PC-9 (cell line): Measurements from ENCODE around the gene TANC1. TPM values are rescaled to one million over a fixed set of nuclear protein-coding genes. Genes with fewer than 3 reads are reported as not detected.

Experiments
- BruUV-seq: library from RNA; stranded (reverse); fragments of 400-500 nt; replicated peaks from 2 replicates; lab custom pipeline; 2021; lab: Mats Ljungman, UMichigan
- CTCF ChIA-PET: fragments of 300-600 bp; sonication (Branson Sonifier 250); formaldehyde crosslinking; loops from one replicate; lab custom pipeline; 2022; ENCODE audit warnings: antibody characterized with exemption; lab: Charles Lee
- POLR2A ChIA-PET: fragments of 300-600 bp; sonication (Branson Sonifier 250); formaldehyde crosslinking; loops from one replicate; lab custom pipeline; 2022; ENCODE audit warnings: antibody characterized with exemption; ENCODE audit not compliant: unreplicated experiment; lab: Charles Lee
- DNase-seq, 2 experiments: peaks; one replicate each; pipeline versions ENCODE4 v3.0.0 to v3.0.0-alpha.2; 2015 to 2022; ENCODE audit warnings: mixed read lengths in 1 of 2
- H2AFZ ChIP-seq: fragments of 200-600 bp; sonication (generic); 2 replicates; pipeline ENCODE4 v1.8.1; 2017; ENCODE audit warnings: antibody characterized with exemption
- H3F3A ChIP-seq: fragments of 200-600 bp; sonication (generic); 2 replicates; pipeline ENCODE4 v1.8.1; 2017; ENCODE audit warnings: antibody characterized with exemption, mild to moderate bottlenecking, low read depth; ENCODE audit not compliant: insufficient read depth
- H3K27ac ChIP-seq: fragments of 200-600 bp; sonication (generic); 2 replicates; pipeline ENCODE4 v1.6.1; 2016; ENCODE audit warnings: mixed run types
- H3K27me3 ChIP-seq: fragments of 200-600 bp; sonication (generic); 2 replicates; pipeline ENCODE4 v1.6.1; 2016; ENCODE audit warnings: low read depth, mixed run types; ENCODE audit not compliant: insufficient read depth
- H3K36me3 ChIP-seq: fragments of 200-600 bp; sonication (generic); 2 replicates; pipeline ENCODE4 v1.6.1; 2016; ENCODE audit warnings: low read depth, mixed run types
- H3K4me1 ChIP-seq: fragments of 200-600 bp; sonication (generic); replicated peaks from 2 replicates; pipeline ENCODE4 v1.6.1; 2016; ENCODE audit warnings: mixed run types; ENCODE audit not compliant: insufficient read depth
- H3K4me2 ChIP-seq: fragments of 200-600 bp; sonication (generic); 2 replicates; pipeline ENCODE4 v1.6.1; 2017; ENCODE audit warnings: mixed run types
- H3K4me3 ChIP-seq: fragments of 200-600 bp; sonication (generic); 2 replicates; pipeline ENCODE4 v1.6.1; 2016; ENCODE audit warnings: mixed run types
- H3K79me2 ChIP-seq: fragments of 200-600 bp; sonication (generic); 2 replicates; pipeline ENCODE4 v1.6.1; 2017; ENCODE audit warnings: low read depth, mixed run types
- H3K9me2 ChIP-seq: fragments of 200-600 bp; sonication (generic); 2 replicates; pipeline ENCODE4 v1.8.1; 2017; ENCODE audit warnings: mild to moderate bottlenecking; ENCODE audit not compliant: insufficient read depth
- H3K9me3 ChIP-seq: fragments of 200-600 bp; sonication (generic); 2 replicates; pipeline ENCODE4 v1.8.1; 2016; ENCODE audit warnings: low read depth; ENCODE audit not compliant: insufficient read depth
- H4K20me1 ChIP-seq: fragments of 200-600 bp; sonication (generic); 2 replicates; pipeline ENCODE4 v1.8.1; 2017; ENCODE audit not compliant: insufficient read depth
- EZH2 ChIP-seq: fragments of 200-600 bp; sonication (generic); IDR thresholded peaks from 2 replicates; pipeline ENCODE4 v1.8.0; 2017; ENCODE audit warnings: antibody characterized with exemption, low read depth
- intact Hi-C: fragments of 100-400 bp; cut with micrococcal nuclease; formaldehyde crosslinking; loops from one replicate; pipeline ENCODE4 v1.10.0; 2022; ENCODE audit not compliant: unreplicated experiment
- total RNA-seq: library from RNA; stranded (reverse); gene quantifications from 2 replicates; pipeline ENCODE4 v1.2.3, GENCODE V29; 2021
- TF ChIP-seq, protein P1 (sequence below): fragments of 200-600 bp; sonication (generic); conservative IDR thresholded peaks from 2 replicates; pipeline ENCODE4 v1.6.1; 2017; ENCODE audit warnings: mixed run types, antibody characterized with exemption, mild to moderate bottlenecking, moderate library complexity

Gene TANC1
- total RNA-seq, 1 experiment from 2014 or later, result 26.0 TPM

GRCh38 chr2:159044804-159045286 lies 76.4 kb downstream of the TANC1 start:
- H3K9me2 ChIP-seq, result no peaks in the 10 kb centered on the region
- no peaks in the 10 kb centered on the region for H3K9me3 ChIP-seq
- H3K27me3 ChIP-seq, result no peaks in the 10 kb centered on the region
- H4K20me1 ChIP-seq, result no peaks in the 10 kb centered on the region
- intact Hi-C loops, result no loop called here
- no peak overlapping the region for H3K4me3 ChIP-seq
- H3K4me1 ChIP-seq, result no peaks in the 10 kb centered on the region
- H3K4me2 ChIP-seq, result no peak overlapping the region; the same call in 1 of the 2 replicates
- H2AFZ ChIP-seq, result no peak overlapping the region
- TF ChIP-seq EZH2, result no peak
- TF ChIP-seq, protein P1, sequence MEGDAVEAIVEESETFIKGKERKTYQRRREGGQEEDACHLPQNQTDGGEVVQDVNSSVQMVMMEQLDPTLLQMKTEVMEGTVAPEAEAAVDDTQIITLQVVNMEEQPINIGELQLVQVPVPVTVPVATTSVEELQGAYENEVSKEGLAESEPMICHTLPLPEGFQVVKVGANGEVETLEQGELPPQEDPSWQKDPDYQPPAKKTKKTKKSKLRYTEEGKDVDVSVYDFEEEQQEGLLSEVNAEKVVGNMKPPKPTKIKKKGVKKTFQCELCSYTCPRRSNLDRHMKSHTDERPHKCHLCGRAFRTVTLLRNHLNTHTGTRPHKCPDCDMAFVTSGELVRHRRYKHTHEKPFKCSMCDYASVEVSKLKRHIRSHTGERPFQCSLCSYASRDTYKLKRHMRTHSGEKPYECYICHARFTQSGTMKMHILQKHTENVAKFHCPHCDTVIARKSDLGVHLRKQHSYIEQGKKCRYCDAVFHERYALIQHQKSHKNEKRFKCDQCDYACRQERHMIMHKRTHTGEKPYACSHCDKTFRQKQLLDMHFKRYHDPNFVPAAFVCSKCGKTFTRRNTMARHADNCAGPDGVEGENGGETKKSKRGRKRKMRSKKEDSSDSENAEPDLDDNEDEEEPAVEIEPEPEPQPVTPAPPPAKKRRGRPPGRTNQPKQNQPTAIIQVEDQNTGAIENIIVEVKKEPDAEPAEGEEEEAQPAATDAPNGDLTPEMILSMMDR, result no peak
- peak overlapping the region; percentile 37; the same call in 1 of the 2 replicates for H3K27ac ChIP-seq
- ChIA-PET CTCF (interaction anchor here (0.5 kb wide), 1 partner anchor 119 kb away, joined by 5 read pairs; no protein-coding TSS in a partner anchor), POLR2A (no interaction called here)
- peak in 1 of 2 experiments; percentile 18 for DNase-seq
- H3K36me3 ChIP-seq, result no peaks in the 10 kb centered on the region
- no TSS peak for BruUV-seq
- peaks cover 20% of the 10 kb centered on the region; the same call in 1 of the 2 replicates for H3K79me2 ChIP-seq
- peaks cover 5% of the 10 kb centered on the region; the same call in 1 of the 2 replicates for H3F3A ChIP-seq

DNA sequence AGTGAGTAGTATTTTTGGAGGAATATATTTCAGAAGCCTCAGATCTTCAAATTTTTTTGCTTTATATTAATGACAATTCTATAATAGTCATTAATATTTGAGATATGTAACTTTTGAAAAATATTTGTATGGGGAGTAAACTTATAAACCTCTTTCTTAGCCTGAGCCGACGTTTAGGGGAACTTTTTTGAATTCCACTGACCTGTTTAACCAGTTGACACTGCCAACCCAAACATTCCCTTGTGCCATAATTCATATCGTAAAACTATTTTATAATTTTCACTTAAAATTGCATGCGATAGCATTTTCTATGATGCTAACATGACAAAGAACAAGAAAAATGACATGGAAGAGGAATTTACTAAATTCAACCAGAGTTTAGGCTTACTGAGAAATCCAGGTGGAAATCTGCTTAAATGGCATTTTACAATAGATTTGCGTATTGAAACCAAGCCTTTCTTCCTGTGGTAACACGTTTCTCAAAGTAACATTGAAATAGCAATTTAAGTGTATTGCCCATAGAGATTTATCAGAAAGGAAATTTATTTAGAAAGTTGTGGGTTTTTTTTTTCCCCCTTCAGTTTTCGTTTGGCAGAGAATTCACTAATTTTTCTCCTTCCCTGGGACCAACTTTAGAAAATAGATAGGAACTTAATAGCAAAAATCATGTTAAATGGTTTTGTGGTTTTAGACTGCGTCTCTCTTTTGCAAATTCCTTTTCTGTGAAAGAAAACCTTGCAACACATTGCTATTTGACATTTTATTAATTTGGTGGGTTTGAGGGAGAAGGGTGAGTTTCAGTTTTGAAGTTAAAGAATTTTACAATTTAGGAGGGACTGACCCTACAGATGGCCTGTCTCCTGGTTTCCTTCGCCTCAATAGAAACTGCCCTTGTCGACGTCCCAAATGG lies 77.4 kb downstream of the TANC1 start:
- Histone ChIP-seq H3F3A (peaks cover 5% of the 10 kb centered on the region; the same call in 1 of the 2 replicates), H3K4me1 (no peaks in the 10 kb centered on the region), H3K4me2 (peak overlapping the region; percentile 11; the same call in 1 of the 2 replicates), H3K9me2 (no peaks in the 10 kb centered on the region), H3K27me3 (no peaks in the 10 kb centered on the region), H3K9me3 (no peaks in the 10 kb centered on the region), H3K79me2 (peaks cover 16% of the 10 kb centered on the region; the same call in 1 of the 2 replicates), H4K20me1 (no peaks in the 10 kb centered on the region), H3K4me3 (no peak overlapping the region), H2AFZ (no peak overlapping the region), H3K36me3 (no peaks in the 10 kb centered on the region), H3K27ac (peak overlapping the region; percentile 37; the same call in 1 of the 2 replicates)
- TF ChIP-seq, protein P1, result no peak
- TF ChIP-seq EZH2, result no peak
- CTCF ChIA-PET, result no interaction called here
- DNase-seq, result no peak
- intact Hi-C loops, result no loop called here
- no TSS peak for BruUV-seq
- POLR2A ChIA-PET, result no interaction called here

DNA sequence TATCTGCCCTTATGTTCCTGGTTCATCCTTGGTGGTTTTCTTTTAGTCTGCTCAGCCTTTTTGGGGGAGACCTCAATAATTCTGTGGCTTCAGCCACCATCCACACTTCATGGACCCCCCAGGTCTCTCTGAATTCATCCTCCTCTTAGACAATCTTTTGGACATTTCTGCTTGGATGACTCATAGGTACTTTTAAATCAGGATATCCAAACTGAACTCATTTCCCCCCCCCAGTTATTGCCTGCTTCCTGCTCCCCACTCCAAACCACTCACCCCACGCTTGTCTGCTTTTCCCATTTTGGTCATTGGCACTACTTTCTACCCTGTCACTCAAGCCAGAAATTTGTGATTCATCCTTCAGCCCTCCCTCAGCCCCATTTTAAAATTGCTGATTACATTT lies 78.5 kb downstream of the TANC1 start:
- no peak for DNase-seq
- Histone ChIP-seq H3K9me2 (no peaks in the 10 kb centered on the region), H3F3A (peaks cover 5% of the 10 kb centered on the region; the same call in 1 of the 2 replicates), H3K9me3 (no peaks in the 10 kb centered on the region), H3K36me3 (no peaks in the 10 kb centered on the region), H3K27me3 (no peaks in the 10 kb centered on the region), H3K79me2 (peaks cover 21% of the 10 kb centered on the region; the same call in 1 of the 2 replicates), H3K4me3 (no peak overlapping the region), H2AFZ (no peak overlapping the region), H4K20me1 (no peaks in the 10 kb centered on the region), H3K4me1 (no peaks in the 10 kb centered on the region), H3K27ac (no peak overlapping the region), H3K4me2 (no peak overlapping the region)
- ChIA-PET CTCF (no interaction called here), POLR2A (no interaction called here)
- TF ChIP-seq, protein P1, result no peak
- TF ChIP-seq EZH2, result no peak
- BruUV-seq, result no TSS peak
- intact Hi-C loops, result no loop called here
